Neural cell (in vitro differentiated cells): ENCODE measurements around the gene C17orf100. TPM values are rescaled to one million over a fixed set of nuclear protein-coding genes. Genes with fewer than 3 reads are reported as not detected.

Experiments used
- H2AFZ ChIP-seq: fragments of 200-600, 300-800 bp; sonication (generic), shearing (Covaris generic); 2 replicates; pipeline ENCODE4 v1.6.0; 2014; ENCODE audit warnings: low read depth, mild to moderate bottlenecking, antibody characterized with exemption, low read length, moderate library complexity
- H3F3A ChIP-seq: fragments of 200-600 bp; shearing (Covaris generic); 2 replicates; pipeline ENCODE4 v1.6.1; 2016; ENCODE audit warnings: mild to moderate bottlenecking, moderate library complexity, mixed read lengths, antibody characterized with exemption, low read length; ENCODE audit not compliant: insufficient read depth, poor library complexity, severe bottlenecking
- H3K27ac ChIP-seq: fragments of 200-600, 300-800 bp; sonication (generic), shearing (Covaris generic); 2 replicates; pipeline ENCODE4 v1.5.1; 2014; ENCODE audit warnings: mild to moderate bottlenecking, low read length, moderate library complexity
- H3K27me3 ChIP-seq: fragments of 300-800, 200-600 bp; sonication (generic), shearing (Covaris generic); 2 replicates; pipeline ENCODE4 v1.6.0; 2014; ENCODE audit warnings: mild to moderate bottlenecking, low read depth, low read length, moderate library complexity; ENCODE audit not compliant: insufficient read depth
- H3K36me3 ChIP-seq: fragments of 300-800, 200-600 bp; sonication (generic), shearing (Covaris generic); 2 replicates; pipeline ENCODE4 v1.5.1; 2014; ENCODE audit warnings: mild to moderate bottlenecking, antibody characterized with exemption, low read length, moderate library complexity; ENCODE audit not compliant: insufficient read depth
- H3K4me2 ChIP-seq: fragments of 300-800, 200-600 bp; sonication (generic), shearing (Covaris generic); 2 replicates; pipeline ENCODE4 v1.6.0; 2014; ENCODE audit warnings: mild to moderate bottlenecking, low read length
- H3K4me3 ChIP-seq: fragments of 300-800, 200-600 bp; sonication (generic), shearing (Covaris generic); 2 replicates; pipeline ENCODE4 v1.5.1; 2014; ENCODE audit warnings: mild to moderate bottlenecking, low read length, moderate library complexity
- H3K79me2 ChIP-seq: fragments of 200-600 bp; shearing (Covaris generic); replicated peaks from 2 replicates; pipeline ENCODE4 v1.6.0; 2014; ENCODE audit warnings: mild to moderate bottlenecking, low read length, moderate library complexity; ENCODE audit not compliant: insufficient read depth
- H3K9ac ChIP-seq: fragments of 300-800, 200-600 bp; sonication (generic), shearing (Covaris generic); 2 replicates; pipeline ENCODE4 v1.6.1; 2016; ENCODE audit warnings: mild to moderate bottlenecking, low read length, mixed read lengths
- H3K9me2 ChIP-seq: fragments of 200-600 bp; shearing (Covaris generic); 2 replicates; pipeline ENCODE4 v1.6.1; 2016; ENCODE audit warnings: mild to moderate bottlenecking, low read length, mixed read lengths; ENCODE audit not compliant: insufficient read depth
- H3K9me3 ChIP-seq: fragments of 200-600, 300-800 bp; sonication (generic), shearing (Covaris generic); 2 replicates; pipeline ENCODE4 v1.6.1; 2016; ENCODE audit warnings: mild to moderate bottlenecking, mixed run types, low read length, moderate library complexity, mixed read lengths
- H4K20me1 ChIP-seq: fragments of 200-600 bp; shearing (Covaris generic); 2 replicates; pipeline ENCODE4 v1.6.1; 2016; ENCODE audit warnings: mild to moderate bottlenecking, mixed run types; ENCODE audit not compliant: insufficient read depth
- EP300 ChIP-seq: fragments of 450-650 bp; conservative IDR thresholded peaks from 2 replicates; pipeline ENCODE4 v1.6.1; 2014; ENCODE audit warnings: antibody characterized with exemption, mild to moderate bottlenecking, moderate library complexity; ENCODE audit not compliant: poor library complexity, severe bottlenecking
- EZH2 ChIP-seq: fragments of 200-600, 300-800 bp; shearing (Covaris generic), sonication (generic); IDR thresholded peaks from 2 replicates; pipeline ENCODE4 v1.6.1; 2014; ENCODE audit warnings: antibody characterized with exemption, low read length, borderline replicate concordance, mild to moderate bottlenecking; ENCODE audit not compliant: insufficient read depth, poor library complexity, severe bottlenecking
- MXI1 ChIP-seq: fragments of 450-650 bp; conservative IDR thresholded peaks from 2 replicates; pipeline ENCODE4 v1.6.1; 2014; ENCODE audit warnings: antibody characterized with exemption, mild to moderate bottlenecking; ENCODE audit not compliant: poor library complexity, severe bottlenecking
- POLR2AphosphoS5 ChIP-seq: IDR thresholded peaks from 2 replicates; pipeline ENCODE4 v1.6.1; 2012
- RAD21 ChIP-seq: fragments of 450-650 bp; conservative IDR thresholded peaks from 2 replicates; pipeline ENCODE4 v1.6.1; 2014; ENCODE audit warnings: antibody characterized with exemption, mild to moderate bottlenecking, moderate library complexity
- SMC3 ChIP-seq: fragments of 450-650 bp; conservative IDR thresholded peaks from 2 replicates; pipeline ENCODE4 v1.6.1; 2014; ENCODE audit warnings: antibody characterized with exemption, mild to moderate bottlenecking, moderate library complexity; ENCODE audit not compliant: poor library complexity
- TAF1 ChIP-seq: IDR thresholded peaks from 2 replicates; pipeline ENCODE4 v1.6.1; 2012; ENCODE audit warnings: low read depth
- polyA plus RNA-seq: library from polyadenylated mRNA; depleted of rRNA; stranded (reverse); fragments of >200 nt; gene quantifications from 2 replicates; pipeline ENCODE4 v1.2.3, GENCODE V29; 2014
- TF ChIP-seq, protein P1 (sequence below): IDR thresholded peaks from 2 replicates; pipeline ENCODE4 v1.6.1; 2012; ENCODE audit warnings: borderline replicate concordance
- TF ChIP-seq, protein P2 (sequence below): fragments of 450-650 bp; IDR thresholded peaks from 2 replicates; pipeline ENCODE4 v1.5.1; 2014; ENCODE audit warnings: antibody characterized with exemption, mild to moderate bottlenecking, moderate library complexity; ENCODE audit not compliant: poor library complexity, severe bottlenecking

Gene C17orf100
- polyA plus RNA-seq, 1 donor from 2014 or later, result 10.3 TPM

DNA sequence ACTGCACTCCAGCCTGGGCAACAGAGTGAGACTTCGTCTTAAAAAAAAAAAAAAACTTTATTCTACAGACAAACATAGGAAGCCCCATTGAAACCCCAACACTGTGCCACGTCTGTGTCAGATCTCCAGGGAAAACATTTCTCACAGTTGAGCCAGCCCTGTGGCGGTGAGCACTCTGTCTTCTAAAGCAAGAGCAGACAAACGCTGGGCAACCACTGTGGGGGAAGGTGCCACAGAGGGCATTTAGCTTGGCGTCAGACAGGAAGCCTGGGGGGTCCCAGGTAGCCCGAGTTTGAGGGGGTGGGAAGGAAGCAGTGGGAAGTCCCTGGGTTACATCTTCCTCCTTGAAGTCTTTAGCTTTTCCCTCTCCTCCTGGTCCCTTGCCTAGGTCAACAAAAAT, 16.0 kb downstream of the C17orf100 start:
- no peaks in the 10 kb centered on the region for H3K9me3 ChIP-seq
- TF ChIP-seq, protein P1, sequence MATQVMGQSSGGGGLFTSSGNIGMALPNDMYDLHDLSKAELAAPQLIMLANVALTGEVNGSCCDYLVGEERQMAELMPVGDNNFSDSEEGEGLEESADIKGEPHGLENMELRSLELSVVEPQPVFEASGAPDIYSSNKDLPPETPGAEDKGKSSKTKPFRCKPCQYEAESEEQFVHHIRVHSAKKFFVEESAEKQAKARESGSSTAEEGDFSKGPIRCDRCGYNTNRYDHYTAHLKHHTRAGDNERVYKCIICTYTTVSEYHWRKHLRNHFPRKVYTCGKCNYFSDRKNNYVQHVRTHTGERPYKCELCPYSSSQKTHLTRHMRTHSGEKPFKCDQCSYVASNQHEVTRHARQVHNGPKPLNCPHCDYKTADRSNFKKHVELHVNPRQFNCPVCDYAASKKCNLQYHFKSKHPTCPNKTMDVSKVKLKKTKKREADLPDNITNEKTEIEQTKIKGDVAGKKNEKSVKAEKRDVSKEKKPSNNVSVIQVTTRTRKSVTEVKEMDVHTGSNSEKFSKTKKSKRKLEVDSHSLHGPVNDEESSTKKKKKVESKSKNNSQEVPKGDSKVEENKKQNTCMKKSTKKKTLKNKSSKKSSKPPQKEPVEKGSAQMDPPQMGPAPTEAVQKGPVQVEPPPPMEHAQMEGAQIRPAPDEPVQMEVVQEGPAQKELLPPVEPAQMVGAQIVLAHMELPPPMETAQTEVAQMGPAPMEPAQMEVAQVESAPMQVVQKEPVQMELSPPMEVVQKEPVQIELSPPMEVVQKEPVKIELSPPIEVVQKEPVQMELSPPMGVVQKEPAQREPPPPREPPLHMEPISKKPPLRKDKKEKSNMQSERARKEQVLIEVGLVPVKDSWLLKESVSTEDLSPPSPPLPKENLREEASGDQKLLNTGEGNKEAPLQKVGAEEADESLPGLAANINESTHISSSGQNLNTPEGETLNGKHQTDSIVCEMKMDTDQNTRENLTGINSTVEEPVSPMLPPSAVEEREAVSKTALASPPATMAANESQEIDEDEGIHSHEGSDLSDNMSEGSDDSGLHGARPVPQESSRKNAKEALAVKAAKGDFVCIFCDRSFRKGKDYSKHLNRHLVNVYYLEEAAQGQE, result no peak
- no peak for TF ChIP-seq TAF1
- TF ChIP-seq EP300, result no peak
- no peak for TF ChIP-seq EZH2
- no peak for TF ChIP-seq POLR2AphosphoS5
- no peak for TF ChIP-seq MXI1
- no peaks in the 10 kb centered on the region for H3K9me2 ChIP-seq
- no peaks in the 10 kb centered on the region for H3K27me3 ChIP-seq
- H3K4me2 ChIP-seq, result no peak overlapping the region
- no peaks in the 10 kb centered on the region for H4K20me1 ChIP-seq
- H3K79me2 ChIP-seq, result no peaks in the 10 kb centered on the region
- no peak overlapping the region for H3K9ac ChIP-seq
- H3K36me3 ChIP-seq, result no peaks in the 10 kb centered on the region
- H2AFZ ChIP-seq, result no peak overlapping the region
- no peaks in the 10 kb centered on the region for H3F3A ChIP-seq
- no peak overlapping the region for H3K4me3 ChIP-seq
- no peak overlapping the region for H3K27ac ChIP-seq

GRCh38 chr17:6668219-6668618, 16.7 kb downstream of the C17orf100 start:
- Histone ChIP-seq H3K4me3 (no peak overlapping the region), H3K27ac (no peak overlapping the region), H3K9me2 (no peaks in the 10 kb centered on the region), H3K9me3 (no peaks in the 10 kb centered on the region), H3K79me2 (no peaks in the 10 kb centered on the region), H3K36me3 (no peaks in the 10 kb centered on the region), H3F3A (no peaks in the 10 kb centered on the region), H3K27me3 (no peaks in the 10 kb centered on the region), H3K4me2 (no peak overlapping the region), H4K20me1 (no peaks in the 10 kb centered on the region), H2AFZ (no peak overlapping the region), H3K9ac (no peak overlapping the region)
- no peak for TF ChIP-seq TAF1
- TF ChIP-seq SMC3, result no peak
- TF ChIP-seq EZH2, result no peak
- TF ChIP-seq, protein P2, sequence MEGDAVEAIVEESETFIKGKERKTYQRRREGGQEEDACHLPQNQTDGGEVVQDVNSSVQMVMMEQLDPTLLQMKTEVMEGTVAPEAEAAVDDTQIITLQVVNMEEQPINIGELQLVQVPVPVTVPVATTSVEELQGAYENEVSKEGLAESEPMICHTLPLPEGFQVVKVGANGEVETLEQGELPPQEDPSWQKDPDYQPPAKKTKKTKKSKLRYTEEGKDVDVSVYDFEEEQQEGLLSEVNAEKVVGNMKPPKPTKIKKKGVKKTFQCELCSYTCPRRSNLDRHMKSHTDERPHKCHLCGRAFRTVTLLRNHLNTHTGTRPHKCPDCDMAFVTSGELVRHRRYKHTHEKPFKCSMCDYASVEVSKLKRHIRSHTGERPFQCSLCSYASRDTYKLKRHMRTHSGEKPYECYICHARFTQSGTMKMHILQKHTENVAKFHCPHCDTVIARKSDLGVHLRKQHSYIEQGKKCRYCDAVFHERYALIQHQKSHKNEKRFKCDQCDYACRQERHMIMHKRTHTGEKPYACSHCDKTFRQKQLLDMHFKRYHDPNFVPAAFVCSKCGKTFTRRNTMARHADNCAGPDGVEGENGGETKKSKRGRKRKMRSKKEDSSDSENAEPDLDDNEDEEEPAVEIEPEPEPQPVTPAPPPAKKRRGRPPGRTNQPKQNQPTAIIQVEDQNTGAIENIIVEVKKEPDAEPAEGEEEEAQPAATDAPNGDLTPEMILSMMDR, result no peak
- TF ChIP-seq POLR2AphosphoS5, result no peak
- no peak for TF ChIP-seq MXI1

DNA sequence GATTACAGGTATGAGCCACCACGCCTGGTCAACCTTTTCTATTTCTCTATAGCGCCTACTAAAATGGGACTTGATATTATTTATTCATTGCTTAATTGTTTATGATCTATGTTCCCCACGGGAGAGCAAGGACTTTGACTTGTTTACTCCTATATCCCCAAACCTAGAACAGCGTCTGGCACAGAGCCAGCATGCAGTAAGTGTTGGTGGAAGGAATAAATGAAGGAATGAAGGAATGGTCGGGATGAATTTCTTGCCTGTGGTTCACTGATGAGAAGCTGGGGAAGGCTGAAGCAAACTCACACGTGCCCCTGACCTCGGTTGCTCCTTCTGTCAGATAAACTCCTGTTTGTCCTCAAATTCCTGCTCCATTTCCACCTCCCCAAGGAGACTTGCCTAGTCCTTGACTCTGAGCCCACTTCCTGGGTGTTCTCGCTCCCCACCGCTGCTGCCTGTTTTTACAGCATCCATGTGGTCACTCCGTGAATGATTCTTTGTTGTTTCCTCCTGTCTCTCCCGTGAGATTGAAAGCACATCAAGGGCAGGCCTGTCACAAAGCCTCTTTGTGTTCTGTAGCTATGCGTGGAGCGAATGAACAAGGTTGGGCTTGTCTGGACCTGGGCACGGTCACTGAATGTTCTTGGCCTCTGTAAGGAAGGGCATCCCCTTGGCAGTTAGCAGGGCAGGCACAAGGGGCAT, 17.3 kb downstream of the C17orf100 start:
- no peaks in the 10 kb centered on the region for H3K79me2 ChIP-seq
- no peak overlapping the region for H2AFZ ChIP-seq
- no peaks in the 10 kb centered on the region for H3K27me3 ChIP-seq
- TF ChIP-seq EP300 (no peak), SMC3 (no peak), EZH2 (no peak), TAF1 (no peak), POLR2AphosphoS5 (no peak), MXI1 (no peak), RAD21 (no peak)
- TF ChIP-seq, protein P1, result no peak
- TF ChIP-seq, protein P2, result no peak
- no peak overlapping the region for H3K9ac ChIP-seq
- H3K9me2 ChIP-seq, result no peaks in the 10 kb centered on the region
- H4K20me1 ChIP-seq, result no peaks in the 10 kb centered on the region
- no peaks in the 10 kb centered on the region for H3K9me3 ChIP-seq
- no peaks in the 10 kb centered on the region for H3K36me3 ChIP-seq
- H3K4me3 ChIP-seq, result no peak overlapping the region
- no peak overlapping the region for H3K27ac ChIP-seq
- no peak overlapping the region for H3K4me2 ChIP-seq
- no peaks in the 10 kb centered on the region for H3F3A ChIP-seq
